GM19397 (cell line): ENCODE results near the gene SCG2.

ENCODE experiments used
- ATAC-seq: cut with Tn5 transposase; IDR thresholded peaks from one replicate; pipeline ENCODE4 v1.9.1; 2021; ENCODE audit warnings: mild to moderate bottlenecking, moderate library complexity; ENCODE audit not compliant: unreplicated experiment

SCG2 gene

DNA sequence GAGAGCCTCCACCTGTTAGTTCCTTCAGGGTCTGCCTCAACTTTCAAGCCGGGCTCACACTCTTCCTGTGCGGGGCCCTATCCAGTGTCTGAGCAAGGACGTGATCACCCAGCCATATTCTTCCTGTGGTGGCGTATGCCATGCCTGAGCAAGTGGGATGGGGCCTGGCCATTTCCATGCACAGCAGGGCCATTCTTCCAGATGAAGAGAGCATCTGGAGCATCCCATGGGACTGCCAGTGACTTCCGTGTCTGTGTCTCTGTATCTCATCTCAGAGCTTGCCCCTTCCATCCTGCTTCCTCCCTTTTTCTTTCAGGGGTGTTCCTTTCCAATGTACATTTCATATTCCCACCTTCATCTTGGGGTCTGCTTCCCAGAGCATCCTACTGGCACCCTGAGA is 20.2 kb downstream of the SCG2 start:
- ATAC-seq = no peak

DNA sequence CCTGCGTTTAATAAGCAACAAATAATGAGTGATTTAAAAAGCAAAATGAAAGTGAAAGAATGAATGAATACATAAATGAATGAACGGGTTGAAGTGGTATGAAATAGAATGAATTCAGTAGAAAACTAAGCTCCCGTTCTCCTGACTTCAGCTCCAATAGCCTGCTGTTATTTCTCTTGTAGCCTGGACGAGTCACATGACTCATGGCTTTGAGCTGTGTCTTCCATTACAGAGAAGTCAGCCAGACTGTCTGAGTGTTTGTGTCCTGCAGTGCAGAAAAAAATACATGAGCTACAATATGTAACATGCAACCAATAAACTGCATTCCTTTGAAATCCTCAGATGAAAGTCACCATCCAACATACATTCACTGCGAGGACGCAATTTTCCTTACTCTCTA is 21.2 kb downstream of the SCG2 start:
- ATAC-seq = no peak

DNA sequence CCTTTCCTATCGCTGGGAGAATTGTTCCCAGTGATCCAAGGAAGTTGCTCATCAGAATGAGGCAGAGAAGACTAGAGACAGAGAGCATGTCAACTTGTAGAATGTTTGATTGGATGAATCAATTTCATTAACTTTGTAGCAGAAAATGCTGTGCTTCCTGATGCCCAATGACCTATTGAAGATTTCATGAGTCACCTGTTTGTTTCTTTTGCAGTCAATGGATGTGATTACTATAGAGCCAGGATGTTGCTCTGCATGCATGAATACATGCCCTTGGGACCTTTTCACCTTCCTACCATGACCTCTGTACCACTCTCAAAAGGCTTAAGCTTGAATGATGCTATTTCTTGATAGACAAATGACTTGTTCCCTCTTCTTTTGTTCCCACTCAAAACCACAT is 23.3 kb downstream of the SCG2 start:
- ATAC-seq = no peak

DNA sequence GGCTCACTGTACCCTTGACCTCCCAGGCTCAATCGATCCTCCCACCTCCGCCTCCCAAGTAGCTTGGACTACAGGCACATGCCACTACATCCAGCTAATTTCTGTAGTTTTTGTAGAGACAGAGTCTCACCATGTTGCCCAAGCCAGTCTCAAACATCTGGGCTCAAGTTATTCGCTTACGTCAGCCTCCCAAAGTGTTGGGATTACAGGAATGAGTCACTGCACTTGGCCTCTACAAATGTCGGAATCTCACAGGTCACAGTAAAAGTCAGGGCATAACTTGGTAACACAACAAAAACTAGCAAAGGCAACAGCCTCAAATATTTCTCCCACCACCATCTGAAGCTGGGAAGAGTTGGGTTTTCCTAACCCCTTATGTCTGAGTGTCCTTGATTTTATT is 25.3 kb downstream of the SCG2 start:
- ATAC-seq = no peak

DNA sequence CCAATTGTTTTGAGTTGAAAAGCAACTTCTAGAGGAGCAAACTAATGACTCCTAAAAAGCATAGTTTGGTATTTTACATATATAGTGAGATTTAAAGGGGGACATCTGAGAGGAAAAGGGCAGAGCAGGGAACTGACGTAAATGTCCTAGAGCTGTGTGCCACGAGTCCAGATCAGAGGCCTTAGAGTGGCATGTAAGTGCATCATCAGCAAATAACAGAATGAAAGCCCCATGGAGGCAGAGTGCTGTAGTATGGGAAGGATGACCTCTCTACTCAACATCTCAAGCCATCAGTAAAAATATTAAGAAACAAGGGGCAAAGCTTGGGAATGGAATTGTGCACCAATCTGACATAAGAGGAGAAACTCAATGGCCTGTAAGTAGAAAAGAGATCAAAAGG is 31.4 kb downstream of the SCG2 start:
- no peak for ATAC-seq

DNA sequence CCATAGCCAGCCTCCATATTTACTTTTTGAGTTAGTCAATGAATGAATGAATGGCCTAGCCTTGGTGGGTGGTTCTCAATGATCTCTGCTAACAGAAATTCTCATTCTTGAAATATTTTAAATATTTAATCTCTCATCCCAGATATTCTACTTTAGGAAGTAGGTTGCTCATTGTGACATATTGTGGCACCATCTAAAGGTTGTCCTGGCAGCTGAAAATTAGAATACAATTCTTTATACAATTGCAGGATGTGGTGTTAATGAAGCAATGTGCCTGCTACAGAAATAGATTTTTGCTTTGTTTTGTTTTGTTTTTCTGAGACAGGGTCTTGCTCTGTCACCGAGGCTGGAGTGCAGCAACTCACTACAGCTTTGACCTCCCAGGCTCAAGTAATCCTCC is 35.8 kb downstream of the SCG2 start:
- no peak for ATAC-seq

DNA sequence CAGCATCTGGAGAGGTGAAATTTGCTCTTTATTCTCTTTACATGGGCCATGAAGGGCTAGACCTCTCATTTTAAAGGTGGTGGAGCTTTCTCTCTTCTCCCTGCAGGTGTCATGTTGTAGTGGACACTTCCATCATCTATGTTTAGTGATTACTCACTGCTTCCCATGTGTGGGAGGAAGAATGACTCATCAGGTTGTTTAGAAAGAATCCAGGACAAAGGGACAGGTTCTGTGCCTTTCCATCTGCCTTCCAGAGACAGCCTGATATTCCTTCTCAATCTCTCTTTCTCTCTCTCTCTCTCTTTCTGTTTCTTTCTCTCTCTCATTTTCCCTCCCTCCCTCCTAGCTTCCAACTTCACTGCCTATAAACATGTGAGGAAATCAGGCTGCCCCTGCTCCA is 38.7 kb downstream of the SCG2 start:
- no peak for ATAC-seq

DNA sequence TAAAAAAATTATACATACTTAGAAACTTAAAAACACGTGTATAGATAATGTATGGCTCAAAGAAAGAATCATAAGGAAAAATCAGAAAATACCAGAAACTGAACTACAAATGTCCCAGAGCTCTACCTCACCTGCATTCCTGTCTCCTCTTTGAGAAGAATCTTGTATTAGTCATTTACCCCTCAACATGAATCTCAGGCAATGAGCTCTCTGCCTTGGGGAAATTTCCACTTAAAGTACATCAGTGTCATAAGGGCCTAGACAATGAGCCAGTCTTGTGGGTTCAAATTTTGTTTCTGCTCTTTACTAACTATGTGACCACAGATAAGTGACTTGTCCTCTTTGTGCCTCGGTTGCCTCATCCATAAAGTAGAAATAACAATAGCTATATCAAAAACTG is 40.1 kb downstream of the SCG2 start:
- no peak for ATAC-seq

DNA sequence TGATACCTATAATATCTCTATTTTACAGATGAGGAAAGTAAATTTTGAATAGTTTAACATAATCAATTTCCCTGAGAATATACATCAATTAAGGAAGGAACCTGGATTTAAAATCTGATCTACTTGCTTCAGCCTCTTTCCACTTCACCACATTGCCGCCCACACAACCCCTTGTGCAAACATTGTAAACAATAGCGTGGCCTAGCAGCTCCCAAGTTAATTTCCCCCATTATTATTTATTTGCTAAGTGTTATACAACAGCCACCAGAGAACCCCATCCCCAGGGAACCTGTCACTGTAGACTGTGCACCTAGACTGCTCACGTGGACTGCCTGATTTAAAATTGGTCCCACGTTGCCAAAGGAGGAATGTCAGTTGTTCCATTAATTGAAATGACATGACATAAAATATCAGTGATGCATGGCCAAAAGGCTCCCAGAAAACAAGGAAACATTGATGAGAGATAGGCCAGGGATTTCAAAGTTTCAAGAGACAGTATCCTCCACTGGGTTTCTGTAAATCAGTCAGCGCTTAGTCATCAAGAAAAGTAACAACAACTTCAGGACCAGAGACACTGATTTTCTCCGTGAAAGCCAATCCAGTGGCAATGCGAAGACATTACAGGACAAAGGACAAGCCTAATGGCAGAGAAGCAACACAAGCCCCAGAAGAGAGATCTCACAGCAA is 41.3 kb downstream of the SCG2 start:
- ATAC-seq = no peak

DNA sequence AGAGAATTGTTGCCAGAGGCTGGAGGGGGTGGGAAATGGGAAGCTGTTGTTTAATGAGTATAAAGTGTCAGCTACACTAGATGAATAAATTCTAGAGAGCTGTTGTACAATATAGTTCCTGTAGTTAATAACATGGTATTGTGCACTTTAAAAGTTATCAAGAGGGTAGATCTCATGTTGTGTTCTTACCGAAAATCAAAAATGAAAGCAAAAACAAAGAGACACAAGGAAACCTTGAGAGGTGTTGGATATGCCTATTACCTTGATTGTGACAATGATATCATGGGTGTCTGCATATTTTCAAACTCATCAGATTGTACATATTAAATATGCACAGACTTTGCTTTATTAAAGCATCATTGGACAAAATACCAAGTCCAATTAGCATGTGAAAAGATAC is 43.2 kb downstream of the SCG2 start:
- ATAC-seq = no peak

DNA sequence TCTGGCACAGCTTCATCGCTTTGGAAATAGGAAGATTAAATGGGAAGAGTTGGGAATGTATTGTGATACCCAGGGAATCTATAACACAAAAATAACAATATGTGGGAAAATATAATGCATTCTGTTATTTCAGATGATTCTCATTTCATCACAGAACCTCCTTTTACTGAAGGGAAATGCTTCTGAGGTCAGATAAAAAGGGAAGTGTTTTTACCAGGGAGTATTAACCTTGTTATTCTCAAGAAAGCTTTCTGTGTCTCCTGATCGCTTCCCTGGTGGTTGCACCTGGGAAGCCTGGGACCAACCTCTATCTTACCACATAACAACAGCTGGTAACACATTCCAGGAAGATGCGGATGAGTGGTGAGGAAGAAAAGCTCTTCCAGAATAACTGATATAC is 47.2 kb downstream of the SCG2 start:
- no peak for ATAC-seq

DNA sequence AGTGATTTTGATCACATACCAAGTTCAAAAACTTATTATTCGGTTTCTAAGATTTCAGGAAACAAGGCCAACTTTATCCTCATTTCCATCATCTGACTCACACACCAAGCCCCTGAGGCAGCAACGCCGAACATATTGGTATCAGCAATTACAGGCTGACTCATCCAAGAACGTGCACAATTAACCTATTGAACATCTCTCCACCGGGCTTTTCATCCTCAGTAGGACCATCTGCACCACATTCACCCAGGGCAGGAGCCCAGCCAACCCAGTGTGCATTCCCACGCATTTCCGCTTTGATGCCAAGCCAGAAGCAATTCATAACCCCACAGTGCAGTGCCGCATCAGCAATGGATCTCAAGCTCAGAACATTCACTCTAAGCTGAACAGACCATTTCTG is 52.9 kb downstream of the SCG2 start:
- ATAC-seq = no peak

DNA sequence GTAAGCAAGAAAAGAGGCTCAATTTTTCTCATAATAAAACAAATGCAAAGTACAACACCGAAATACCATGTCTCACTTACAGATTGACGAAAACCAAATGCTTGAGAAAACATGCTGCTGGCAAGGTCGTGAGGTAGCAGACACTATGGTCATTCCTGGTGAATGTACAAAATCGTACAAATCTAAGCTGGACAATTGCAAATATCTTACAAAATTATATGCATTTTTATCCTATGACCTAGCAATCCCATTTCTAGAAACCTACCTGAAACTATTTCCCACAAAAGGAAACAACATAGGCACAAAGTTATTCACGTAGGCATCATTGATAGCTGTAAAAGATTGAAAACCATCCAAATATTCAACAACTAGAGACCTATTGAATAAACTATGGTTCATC is 54.0 kb downstream of the SCG2 start:
- ATAC-seq = no peak
